Hepatocyte (in vitro differentiated cells): ENCODE results near the gene RAB11B. TPM values are rescaled to one million over a fixed set of nuclear protein-coding genes. Genes with fewer than 3 reads are reported as not detected.
"Not testable (repeated sequence)": the region's sequence is repeated elsewhere in the genome, so short reads cannot be mapped to it uniquely, and the experiment has no call there.

Experiments
- DNase-seq: peaks from one replicate; pipeline ENCODE4 v3.0.0-alpha.2; 2016; ENCODE audit warnings: low spot score
- H2AFZ ChIP-seq: fragments of 200-600 bp; sonication (generic); 2 replicates; pipeline ENCODE4 v1.6.0; 2016; ENCODE audit warnings: antibody characterized with exemption, mild to moderate bottlenecking
- H3K27ac ChIP-seq: fragments of 200-600 bp; sonication (generic); 2 replicates; pipeline ENCODE4 v1.5.1; 2016; ENCODE audit warnings: mild to moderate bottlenecking
- H3K27me3 ChIP-seq: fragments of 200-600 bp; sonication (generic); 2 replicates; pipeline ENCODE4 v1.6.1; 2016
- H3K36me3 ChIP-seq: fragments of 200-600 bp; sonication (generic); replicated peaks from 2 replicates; pipeline ENCODE4 v1.5.1; 2016; ENCODE audit warnings: low read depth; ENCODE audit not compliant: insufficient read depth
- H3K4me1 ChIP-seq: fragments of 200-600 bp; sonication (generic); 2 replicates; pipeline ENCODE4 v1.5.1; 2016; ENCODE audit warnings: mild to moderate bottlenecking, moderate library complexity; ENCODE audit not compliant: insufficient read depth
- H3K4me2 ChIP-seq: fragments of 200-600 bp; sonication (generic); 2 replicates; pipeline ENCODE4 v1.6.0; 2016
- H3K4me3 ChIP-seq: fragments of 200-600 bp; sonication (generic); 2 replicates; pipeline ENCODE4 v1.5.1; 2016; ENCODE audit warnings: mild to moderate bottlenecking
- H3K79me2 ChIP-seq: fragments of 200-600 bp; sonication (generic); 2 replicates; pipeline ENCODE4 v1.6.0; 2017; ENCODE audit warnings: mild to moderate bottlenecking
- H3K9me2 ChIP-seq: fragments of 200-600 bp; sonication (generic); replicated peaks from 2 replicates; pipeline ENCODE4 v1.6.0; 2017; ENCODE audit warnings: mild to moderate bottlenecking; ENCODE audit not compliant: insufficient read depth
- H3K9me3 ChIP-seq: fragments of 200-600 bp; sonication (generic); 2 replicates; pipeline ENCODE4 v1.5.1; 2016; ENCODE audit warnings: low read depth, mild to moderate bottlenecking
- H4K20me1 ChIP-seq: fragments of 200-600 bp; sonication (generic); 2 replicates; pipeline ENCODE4 v1.6.0; 2016; ENCODE audit warnings: mild to moderate bottlenecking; ENCODE audit not compliant: insufficient read depth, poor library complexity, severe bottlenecking
- CTCF ChIP-seq: fragments of 200-600 bp; sonication (generic); IDR thresholded peaks from 2 replicates; pipeline ENCODE4 v1.5.1; 2016; ENCODE audit warnings: antibody characterized with exemption, mild to moderate bottlenecking; ENCODE audit not compliant: poor library complexity
- EZH2 ChIP-seq: fragments of 200-600 bp; sonication (generic); IDR thresholded peaks from 2 replicates; pipeline ENCODE4 v1.6.1; 2016; ENCODE audit warnings: antibody characterized with exemption, mild to moderate bottlenecking, borderline replicate concordance
- EZH2phosphoT487 ChIP-seq: fragments of 200-600 bp; sonication (generic); IDR thresholded peaks from one replicate; pipeline ENCODE4 v1.6.1; 2018; ENCODE audit warnings: antibody characterized with exemption, mild to moderate bottlenecking, low read depth, moderate library complexity; ENCODE audit not compliant: unreplicated experiment, severe bottlenecking
- WGBS: methylation state at CpG from one replicate; pipeline ENCODE4 v1.1.6; 2016; ENCODE audit warnings: low lambda C conversion rate; ENCODE audit errors: missing lambda C conversion rate; 5-methylcytosine and 5-hydroxymethylcytosine counted together
- polyA plus RNA-seq: library from polyadenylated mRNA; unstranded; fragments of >200 nt; fragmentation: Nextera tagmentation; extraction: Ambion mirVana; gene quantifications from 2 replicates; pipeline ENCODE4 v1.2.1, GENCODE V29; 2016
- total RNA-seq: library from RNA; depleted of rRNA; stranded (reverse); fragments of >200 nt; gene quantifications from 2 replicates; pipeline ENCODE4 v1.2.3, GENCODE V29; 2014

The RAB11B gene
- total and polyA plus RNA-seq, 2 experiments from 2014 or later: 47.1 to 174 TPM

- no peak for TF ChIP-seq EZH2phosphoT487
- TF ChIP-seq CTCF: no peak
- TF ChIP-seq EZH2: no peak
- WGBS: 80% methylated on average over 6 of the region's 6 CpGs
- no peak overlapping the region for H3K4me3 ChIP-seq
Measured at GRCh38 chr19:8441725-8442544, 51.8 kb downstream of the RAB11B start.

GRCh38 chr19:8444140-8444676 lies 54.0 kb downstream of the RAB11B start:
- not testable (repeated sequence) for H3K9me3 ChIP-seq, H3K27me3 ChIP-seq, DNase-seq, H3K9me2 ChIP-seq, H3K36me3 ChIP-seq
- H3K27ac ChIP-seq: peak overlapping the region; percentile 86
- 35% methylated on average over 32 of the region's 32 CpGs for WGBS
- H4K20me1 ChIP-seq: peaks cover 41% of the 10 kb centered on the region
- peaks cover 44% of the 10 kb centered on the region for H3K79me2 ChIP-seq
- peaks cover 30% of the 10 kb centered on the region for H3K4me1 ChIP-seq
- H2AFZ ChIP-seq: peak overlapping the region; percentile 98
- peak overlapping the region; percentile 86 for H3K4me2 ChIP-seq
- H3K4me3 ChIP-seq: peak overlapping the region; percentile 51

More at GRCh38 chr19:8441725-8442544, 51.8 kb downstream of the RAB11B start:
- H3K4me2 ChIP-seq: no peak overlapping the region
- no peak for DNase-seq
- H3K36me3 ChIP-seq: no peaks in the 10 kb centered on the region
- peaks cover 21% of the 10 kb centered on the region for H3K79me2 ChIP-seq
- peaks cover 18% of the 10 kb centered on the region for H4K20me1 ChIP-seq
- no peak overlapping the region for H3K27ac ChIP-seq
- H3K9me2 ChIP-seq: no peaks in the 10 kb centered on the region
- no peaks in the 10 kb centered on the region for H3K27me3 ChIP-seq
- no peaks in the 10 kb centered on the region for H3K9me3 ChIP-seq
- peaks cover 10% of the 10 kb centered on the region for H3K4me1 ChIP-seq
- no peak overlapping the region for H2AFZ ChIP-seq

DNA sequence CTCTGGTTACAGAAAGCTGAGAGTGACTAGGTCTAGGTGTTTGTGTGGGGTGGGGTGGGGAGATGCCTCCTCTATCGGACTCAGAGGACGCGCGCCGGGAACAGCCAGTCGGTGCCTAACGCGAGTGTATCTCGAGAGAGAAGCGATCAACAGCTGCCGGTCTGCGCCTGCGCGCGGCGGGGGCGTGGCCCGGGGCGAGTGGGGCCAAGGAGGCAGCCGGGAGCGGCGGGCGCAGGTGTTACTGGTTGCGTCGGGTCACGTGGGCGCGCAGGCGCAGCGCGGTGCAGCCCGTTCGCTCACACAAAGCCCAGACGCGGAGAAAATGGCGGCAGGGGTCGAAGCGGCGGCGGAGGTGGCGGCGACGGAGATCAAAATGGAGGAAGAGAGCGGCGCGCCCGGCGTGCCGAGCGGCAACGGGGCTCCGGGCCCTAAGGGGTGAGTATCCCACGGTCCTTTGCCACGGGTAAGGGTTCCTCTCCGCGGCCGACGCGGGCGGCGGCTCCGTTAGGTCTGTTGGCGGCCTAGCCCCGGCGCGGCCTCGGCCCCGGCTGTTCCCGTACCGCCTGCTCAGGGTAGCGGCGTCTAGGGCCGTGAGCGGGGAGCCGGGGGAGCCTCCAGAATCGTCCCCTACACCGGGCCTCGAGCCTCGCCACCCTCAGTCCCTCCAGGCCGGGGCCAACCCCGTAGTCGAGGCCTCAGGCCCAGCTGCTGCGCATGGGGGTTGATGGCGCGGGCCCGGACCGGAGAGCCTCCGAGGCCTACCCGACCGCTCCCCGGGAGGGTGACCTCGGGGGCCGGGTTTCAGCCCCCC lies 54.7 kb downstream of the RAB11B start, which contains the start of gene HNRNPM:
Gene HNRNPM (plus strand): TSS at position 299 of the 811 bp plus-strand sequence. CDS start 24 bp downstream, at position 323.
- peaks cover 46% of the 10 kb centered on the region for H4K20me1 ChIP-seq
- peaks cover 48% of the 10 kb centered on the region for H3K79me2 ChIP-seq
- peak within 1 kb of the TSS; percentile 88 for H3K4me2 ChIP-seq
- peak within 1 kb of the TSS; percentile 98 for H2AFZ ChIP-seq
- peak; percentile 99 for DNase-seq
- no peak for TF ChIP-seq EZH2
- TF ChIP-seq EZH2phosphoT487: no peak
- no peak for TF ChIP-seq CTCF
- no peaks in the 10 kb centered on the region for H3K27me3 ChIP-seq
- no peaks in the 10 kb centered on the region for H3K9me2 ChIP-seq
- no peaks in the 10 kb centered on the region for H3K9me3 ChIP-seq
- peak within 1 kb of the TSS; percentile 89 for H3K4me3 ChIP-seq
- under 1% methylated on average over 87 of the region's 93 CpGs for WGBS
- peak within 1 kb of the TSS; percentile 95 for H3K27ac ChIP-seq
- H3K4me1 ChIP-seq: peaks cover 33% of the 10 kb centered on the region
- no peaks in the 10 kb centered on the region for H3K36me3 ChIP-seq
